ENCODE measurements around the gene CTNND1.

DNA sequence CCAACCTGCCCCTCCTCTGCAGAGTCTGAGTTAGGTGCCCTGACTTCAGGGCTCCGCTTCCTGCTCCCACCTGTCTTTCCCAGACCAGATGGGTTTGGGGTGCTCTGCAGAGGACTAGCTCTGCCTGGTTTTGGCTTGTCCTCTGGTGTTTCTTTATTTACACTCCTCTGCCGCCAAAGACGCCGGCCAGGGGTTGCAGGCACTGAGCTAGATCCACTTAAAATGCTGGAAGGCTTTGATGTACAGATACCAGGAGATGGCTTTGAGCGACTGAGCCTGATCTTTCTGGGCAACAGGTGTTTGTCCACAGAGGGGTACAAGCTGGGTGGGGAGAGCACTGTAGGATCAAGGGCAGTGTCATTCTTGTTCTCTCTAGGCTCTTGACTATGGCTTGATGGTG lies 16.4 kb upstream of the CTNND1 start:
- no peak for TF ChIP-seq CTCF (IDR thresholded peaks at IDR 0.05)
- TF ChIP-seq POLR2A (IDR thresholded peaks at IDR 0.05): no peak

Data from testis (tissue), 2 donors.